ENCODE data around the gene ALG12.

DNA sequence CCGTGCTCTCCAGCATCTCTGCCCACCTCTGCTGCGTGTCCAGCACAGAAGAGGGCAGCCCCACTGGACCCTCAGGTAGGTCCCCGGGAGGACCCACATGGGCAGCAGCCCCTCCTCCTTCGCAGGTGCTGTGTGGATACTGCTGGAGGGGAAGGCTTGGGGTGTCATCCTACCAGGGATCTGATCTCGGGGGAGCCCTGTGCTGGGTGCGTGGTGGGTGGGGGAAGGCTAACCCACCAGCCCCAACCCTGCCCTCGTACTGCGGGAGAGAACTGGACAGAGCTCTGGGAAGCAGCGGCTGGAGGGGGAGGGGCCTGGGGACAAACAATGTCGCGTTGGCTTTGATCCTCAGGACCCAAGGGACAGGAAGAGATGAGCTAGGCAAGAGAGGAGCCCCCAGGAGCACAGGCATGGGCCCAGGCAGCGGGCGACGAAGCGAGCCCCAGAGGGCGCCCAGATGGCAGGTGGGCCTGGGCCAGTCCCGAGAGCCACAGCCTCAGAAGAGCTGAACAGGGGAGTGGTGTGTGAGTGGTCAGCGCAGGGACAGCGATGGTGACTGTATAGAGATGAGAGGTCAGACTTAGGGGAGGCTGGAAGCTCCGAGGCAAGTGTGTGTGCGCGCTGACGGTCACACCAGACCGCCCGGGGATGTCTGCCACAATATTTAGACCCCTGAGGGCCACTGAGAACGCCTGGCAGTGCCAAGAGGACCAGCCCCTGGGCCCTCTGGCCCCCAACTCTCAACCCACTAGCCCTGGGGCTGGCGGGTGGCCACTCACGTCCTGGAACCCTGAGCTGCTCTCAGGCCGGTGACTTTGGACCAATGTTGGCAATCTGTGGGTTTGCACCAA is 40.9 kb upstream of the ALG12 start:
- TF ChIP-seq, protein P1, sequence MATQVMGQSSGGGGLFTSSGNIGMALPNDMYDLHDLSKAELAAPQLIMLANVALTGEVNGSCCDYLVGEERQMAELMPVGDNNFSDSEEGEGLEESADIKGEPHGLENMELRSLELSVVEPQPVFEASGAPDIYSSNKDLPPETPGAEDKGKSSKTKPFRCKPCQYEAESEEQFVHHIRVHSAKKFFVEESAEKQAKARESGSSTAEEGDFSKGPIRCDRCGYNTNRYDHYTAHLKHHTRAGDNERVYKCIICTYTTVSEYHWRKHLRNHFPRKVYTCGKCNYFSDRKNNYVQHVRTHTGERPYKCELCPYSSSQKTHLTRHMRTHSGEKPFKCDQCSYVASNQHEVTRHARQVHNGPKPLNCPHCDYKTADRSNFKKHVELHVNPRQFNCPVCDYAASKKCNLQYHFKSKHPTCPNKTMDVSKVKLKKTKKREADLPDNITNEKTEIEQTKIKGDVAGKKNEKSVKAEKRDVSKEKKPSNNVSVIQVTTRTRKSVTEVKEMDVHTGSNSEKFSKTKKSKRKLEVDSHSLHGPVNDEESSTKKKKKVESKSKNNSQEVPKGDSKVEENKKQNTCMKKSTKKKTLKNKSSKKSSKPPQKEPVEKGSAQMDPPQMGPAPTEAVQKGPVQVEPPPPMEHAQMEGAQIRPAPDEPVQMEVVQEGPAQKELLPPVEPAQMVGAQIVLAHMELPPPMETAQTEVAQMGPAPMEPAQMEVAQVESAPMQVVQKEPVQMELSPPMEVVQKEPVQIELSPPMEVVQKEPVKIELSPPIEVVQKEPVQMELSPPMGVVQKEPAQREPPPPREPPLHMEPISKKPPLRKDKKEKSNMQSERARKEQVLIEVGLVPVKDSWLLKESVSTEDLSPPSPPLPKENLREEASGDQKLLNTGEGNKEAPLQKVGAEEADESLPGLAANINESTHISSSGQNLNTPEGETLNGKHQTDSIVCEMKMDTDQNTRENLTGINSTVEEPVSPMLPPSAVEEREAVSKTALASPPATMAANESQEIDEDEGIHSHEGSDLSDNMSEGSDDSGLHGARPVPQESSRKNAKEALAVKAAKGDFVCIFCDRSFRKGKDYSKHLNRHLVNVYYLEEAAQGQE (IDR thresholded peaks at IDR 0.05; ENCODE audit: low read depth), result no peak
- TF ChIP-seq EGR1 (IDR thresholded peaks at IDR 0.05) (no peak), TAF1 (IDR thresholded peaks at IDR 0.05; ENCODE audit: low read depth) (no peak), EP300 (IDR thresholded peaks at IDR 0.05; ENCODE audit: borderline replicate concordance) (no peak)
- TF ChIP-seq, protein P2, sequence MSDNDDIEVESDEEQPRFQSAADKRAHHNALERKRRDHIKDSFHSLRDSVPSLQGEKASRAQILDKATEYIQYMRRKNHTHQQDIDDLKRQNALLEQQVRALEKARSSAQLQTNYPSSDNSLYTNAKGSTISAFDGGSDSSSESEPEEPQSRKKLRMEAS (IDR thresholded peaks at IDR 0.05), result no peak

All from Ishikawa (cell line).